NCI-H1048 (cell line): ENCODE measurements around the gene GOLGA7B.

Experiments used
- DNase-seq: peaks from one replicate; lab custom pipeline; 2025; lab: John Stamatoyannopoulos, UW

Gene GOLGA7B

GRCh38 chr10:97868134-97868685 is 18.6 kb downstream of the GOLGA7B start:
- no peak for DNase-seq

- no peak for DNase-seq
Measured at GRCh38 chr10:97869091-97870042, 19.7 kb downstream of the GOLGA7B start.

- DNase-seq = no peak
Measured at GRCh38 chr10:97870990-97871389, 21.3 kb downstream of the GOLGA7B start.

GRCh38 chr10:97873569-97873968 is 23.9 kb downstream of the GOLGA7B start:
- DNase-seq = no peak

GRCh38 chr10:97874332-97874731 is 24.7 kb downstream of the GOLGA7B start:
- DNase-seq = no peak

- no peak for DNase-seq
Measured at GRCh38 chr10:97875391-97875790, 25.7 kb downstream of the GOLGA7B start.

GRCh38 chr10:97876402-97876801 is 26.8 kb downstream of the GOLGA7B start:
- no peak for DNase-seq

GRCh38 chr10:97879241-97879640 is 29.6 kb downstream of the GOLGA7B start:
- DNase-seq = no peak

- DNase-seq = no peak
Measured at GRCh38 chr10:97880109-97880508, 30.5 kb downstream of the GOLGA7B start.

GRCh38 chr10:97882142-97883091 is 32.8 kb downstream of the GOLGA7B start:
- DNase-seq = no peak

- no peak for DNase-seq
Measured at GRCh38 chr10:97883092-97883485, 33.4 kb downstream of the GOLGA7B start.

- DNase-seq = no peak
Measured at GRCh38 chr10:97886286-97886685, 36.6 kb downstream of the GOLGA7B start.

GRCh38 chr10:97887399-97887798 is 37.8 kb downstream of the GOLGA7B start:
- DNase-seq = no peak

GRCh38 chr10:97888134-97888533 is 38.5 kb downstream of the GOLGA7B start:
- no peak for DNase-seq

- no peak for DNase-seq
Measured at GRCh38 chr10:97888641-97889262, 39.1 kb downstream of the GOLGA7B start.

GRCh38 chr10:97889461-97890265 is 40.0 kb downstream of the GOLGA7B start:
- DNase-seq = no peak

GRCh38 chr10:97891497-97892167 is 42.0 kb downstream of the GOLGA7B start:
- no peak for DNase-seq

GRCh38 chr10:97892506-97892905 is 42.9 kb downstream of the GOLGA7B start:
- DNase-seq = no peak

- no peak for DNase-seq
Measured at GRCh38 chr10:97892939-97893338, 43.3 kb downstream of the GOLGA7B start.

GRCh38 chr10:97894092-97894491 is 44.4 kb downstream of the GOLGA7B start:
- DNase-seq = no peak
